Neutrophil (primary cell): ENCODE data around the gene TMBIM4.

Experiments
- H3K27ac ChIP-seq: fragments of 200-600 bp; sonication (generic); 2 replicates; pipeline ENCODE4 v1.5.1; 2016; ENCODE audit warnings: mild to moderate bottlenecking, moderate library complexity
- H3K27me3 ChIP-seq: fragments of 200-600 bp; sonication (generic); 2 replicates; pipeline ENCODE4 v1.6.0; 2016; ENCODE audit warnings: mild to moderate bottlenecking
- H3K36me3 ChIP-seq: fragments of 200-600 bp; sonication (generic); 2 replicates; pipeline ENCODE4 v1.5.1; 2017
- H3K4me1 ChIP-seq, 2 experiments: fragments of 200-600 bp in 1 of 2; sonication (generic) in 1 of 2; 1 replicate in 1 of 2; 2 replicates in 1 of 2; pipeline versions ENCODE4 v1.5.1 to v1.6.1; 2013 to 2016; ENCODE audit warnings: low read depth in 1 of 2, low read length in 1 of 2, mild to moderate bottlenecking in 1 of 2, moderate library complexity in 1 of 2; ENCODE audit not compliant: control insufficient read depth in 1 of 2, insufficient read depth in 1 of 2
- H3K4me3 ChIP-seq, 2 experiments: fragments of 200-600 bp in 1 of 2; sonication (generic) in 1 of 2; 1 replicate in 1 of 2; 2 replicates in 1 of 2; pipeline ENCODE4 v1.5.1; 2013 to 2016; ENCODE audit warnings: low read depth in 1 of 2, low read length in 1 of 2, mild to moderate bottlenecking in 1 of 2, moderate library complexity in 1 of 2
- H3K9me3 ChIP-seq: fragments of 200-600 bp; sonication (generic); 2 replicates; pipeline ENCODE4 v1.5.1; 2016
- CTCF ChIP-seq: fragments of 200-600 bp; sonication (generic); IDR thresholded peaks from 2 replicates; pipeline ENCODE4 v1.5.1; 2016; ENCODE audit warnings: antibody characterized with exemption

TMBIM4 gene

GRCh38 chr12:66143868-66144267 is 25.9 kb downstream of the TMBIM4 start:
- H3K27me3 ChIP-seq, result no peaks in the 10 kb centered on the region
- H3K27ac ChIP-seq, result peak overlapping the region; percentile 86
- peaks cover 43% of the 10 kb centered on the region for H3K36me3 ChIP-seq
- H3K4me1 ChIP-seq, result peaks cover 50 to 58% of the 10 kb centered on the region in 2 experiments
- no peaks in the 10 kb centered on the region for H3K9me3 ChIP-seq
- no peak for TF ChIP-seq CTCF
- peak overlapping the region in 1 of 2 experiments; percentile 41 for H3K4me3 ChIP-seq

- no peaks in the 10 kb centered on the region for H3K9me3 ChIP-seq
- H3K4me1 ChIP-seq, result peaks cover 50 to 53% of the 10 kb centered on the region in 2 experiments
- H3K27ac ChIP-seq, result peak overlapping the region; percentile 86
- H3K36me3 ChIP-seq, result peaks cover 41% of the 10 kb centered on the region
- no peak for TF ChIP-seq CTCF
- no peaks in the 10 kb centered on the region for H3K27me3 ChIP-seq
- H3K4me3 ChIP-seq, result peak overlapping the region in 1 of 2 experiments; percentile 4
Measured at GRCh38 chr12:66142826-66143225, 27.0 kb downstream of the TMBIM4 start.

GRCh38 chr12:66141299-66141698 is 28.5 kb downstream of the TMBIM4 start:
- Histone ChIP-seq H3K27ac (peak overlapping the region; percentile 86), H3K4me3 (no peak overlapping the region), H3K9me3 (no peaks in the 10 kb centered on the region), H3K4me1 (peaks cover 45 to 46% of the 10 kb centered on the region in 2 experiments), H3K27me3 (no peaks in the 10 kb centered on the region), H3K36me3 (peaks cover 53% of the 10 kb centered on the region)
- TF ChIP-seq CTCF, result no peak

GRCh38 chr12:66140731-66141130 is 29.1 kb downstream of the TMBIM4 start:
- no peak overlapping the region for H3K27ac ChIP-seq

GRCh38 chr12:66139328-66139727 is 30.5 kb downstream of the TMBIM4 start:
- Histone ChIP-seq H3K27ac (peak overlapping the region; percentile 37), H3K36me3 (peaks cover 46% of the 10 kb centered on the region), H3K9me3 (no peaks in the 10 kb centered on the region), H3K4me3 (no peak overlapping the region), H3K4me1 (peaks cover 25 to 28% of the 10 kb centered on the region in 2 experiments), H3K27me3 (no peaks in the 10 kb centered on the region)
- no peak for TF ChIP-seq CTCF

More at GRCh38 chr12:66140731-66141130, 29.1 kb downstream of the TMBIM4 start:
- Histone ChIP-seq H3K36me3 (peaks cover 51% of the 10 kb centered on the region), H3K9me3 (no peaks in the 10 kb centered on the region), H3K4me3 (no peak overlapping the region), H3K27me3 (no peaks in the 10 kb centered on the region), H3K4me1 (peaks cover 39 to 40% of the 10 kb centered on the region in 2 experiments)
- no peak for TF ChIP-seq CTCF

GRCh38 chr12:66137937-66138336 is 31.9 kb downstream of the TMBIM4 start:
- no peak overlapping the region for H3K27ac ChIP-seq
- no peaks in the 10 kb centered on the region for H3K9me3 ChIP-seq
- peaks cover 12 to 14% of the 10 kb centered on the region in 2 experiments for H3K4me1 ChIP-seq
- no peaks in the 10 kb centered on the region for H3K27me3 ChIP-seq
- no peak overlapping the region for H3K4me3 ChIP-seq
- TF ChIP-seq CTCF, result no peak
- peaks cover 41% of the 10 kb centered on the region for H3K36me3 ChIP-seq
